Measurements from ENCODE around the gene TWSG1. TPM values are rescaled to one million over a fixed set of nuclear protein-coding genes. Genes with fewer than 3 reads are reported as not detected.

The TWSG1 gene
- total and polyA plus RNA-seq, 10 of the 15 experiments (the other 5 are each of a cell fraction or from before 2014, with no cell fraction given) = 11.1 to 45.1 (median 27.7) TPM

DNA sequence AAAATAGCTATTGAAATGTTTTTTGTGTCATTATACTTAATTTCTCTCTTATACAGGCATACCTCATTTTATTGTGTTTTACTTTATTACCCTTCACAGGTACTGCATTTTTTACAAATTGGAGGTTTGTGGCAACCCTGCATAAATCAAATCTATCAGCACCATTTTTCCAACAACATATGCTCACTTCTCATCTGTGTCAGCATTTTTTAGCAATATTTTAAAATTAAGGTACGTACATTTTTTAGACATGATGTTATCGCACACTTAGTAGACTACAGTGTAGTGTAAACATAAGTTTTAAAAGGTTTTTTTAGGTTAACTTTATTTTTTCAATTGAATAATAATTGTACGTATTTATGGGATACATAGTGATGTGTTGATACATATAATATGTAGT is 110.0 kb downstream of the TWSG1 start:
- ChIA-PET SMC1A (ENCODE audit: uncharacterized antibody, unreplicated experiment) (interaction anchor here (0.7 to 1.0 kb wide), 2 partner anchors 23 to 99 kb away, joined by 3 read pairs; no protein-coding TSS in a partner anchor), RAD21 (ENCODE audit: unreplicated experiment) (no interaction called here), CTCF (interaction anchor here (0.6 kb wide), 1 partner anchor 742 kb away, joined by 3 read pairs; no protein-coding TSS in a partner anchor), POLR2A (no interaction called here)
- H3K4me2 ChIP-seq (ENCODE audit: control insufficient read depth, insufficient read depth) = no peak overlapping the region
- WGBS (ENCODE audit: insufficient coverage, insufficient replicate concordance, low lambda C conversion rate, missing lambda C conversion rate) = 96% methylated on average over 3 of the region's 3 CpGs
- ATAC-seq = no peak
- H3K79me2 ChIP-seq (ENCODE audit: control insufficient read depth, insufficient read depth, low read length) = no peaks in the 10 kb centered on the region
- in situ Hi-C loops (cut with MboI) (no loop called here), intact Hi-C loops (cut with micrococcal nuclease; ENCODE audit: unreplicated experiment) (no loop called here)
- no peaks in the 10 kb centered on the region for H4K20me1 ChIP-seq (ENCODE audit: control insufficient read depth, insufficient read depth)
- H3K4me3 ChIP-seq = no peak overlapping the region
- peaks cover 4% of the 10 kb centered on the region; the same call in 2 of the 3 replicates for H3K9me3 ChIP-seq (replicated peaks; ENCODE audit: control insufficient read depth, insufficient read depth, low read length)
- no peak overlapping the region for H3K9ac ChIP-seq (ENCODE audit: control insufficient read depth, insufficient read depth, low read length)
- H2AFZ ChIP-seq (ENCODE audit: control insufficient read depth, low read depth, low read length) = no peak overlapping the region
- no peak for TF ChIP-seq SP1 (IDR thresholded peaks at IDR 0.05; ENCODE audit: low read depth, low read length)
- no peak for TF ChIP-seq RBBP5 (conservative IDR thresholded peaks at IDR 0.05)
- no peak for TF ChIP-seq RELA (IDR thresholded peaks at IDR 0.05; ENCODE audit: borderline replicate concordance, partially characterized antibody)
- TF ChIP-seq HDAC6 (IDR thresholded peaks at IDR 0.05; ENCODE audit: unreplicated experiment) = no peak
- TF ChIP-seq NKRF (conservative IDR thresholded peaks at IDR 0.05) = no peak
- TF ChIP-seq TBL1XR1 (IDR thresholded peaks at IDR 0.05; ENCODE audit: low read depth, low read length) = no peak
- no peak for TF ChIP-seq MYC (IDR thresholded peaks at IDR 0.05; ENCODE audit: insufficient read depth, insufficient read length, insufficient replicate concordance, low read length, severe bottlenecking)
- no peak for TF ChIP-seq SIN3A (IDR thresholded peaks at IDR 0.05; ENCODE audit: low read depth, low read length)
- no peak for TF ChIP-seq WRNIP1 (IDR thresholded peaks at IDR 0.05; ENCODE audit: borderline replicate concordance, low read depth, low read length)
- no peak for TF ChIP-seq IRF5 (IDR thresholded peaks at IDR 0.05; ENCODE audit: borderline replicate concordance)
- no peak for TF ChIP-seq ZNF207 (IDR thresholded peaks at IDR 0.05; ENCODE audit: borderline replicate concordance)
- TF ChIP-seq ASH2L (IDR thresholded peaks at IDR 0.05; ENCODE audit: borderline replicate concordance, low read depth) = no peak
- no peak for TF ChIP-seq DPF2 (IDR thresholded peaks at IDR 0.05)
- no peak for TF ChIP-seq MXI1 (IDR thresholded peaks at IDR 0.05; ENCODE audit: low read depth, low read length)
- H3K4me1 ChIP-seq (ENCODE audit: control insufficient read depth, insufficient read depth, low read length) = no peaks in the 10 kb centered on the region; the same call in 1 of the 2 replicates
- H3K27me3 ChIP-seq (replicated peaks in 1 of 2; ENCODE audit: control insufficient read depth in 2 of 2, insufficient read depth in 2 of 2, low read length in 1 of 2) = no peaks in the 10 kb centered on the region
- no TSS peak for BruUV-seq (replicated peaks)
- no peak for FAIRE-seq
- H3K36me3 ChIP-seq (ENCODE audit: control insufficient read depth in 2 of 2, insufficient read depth in 2 of 2, low read length in 1 of 2) = no peaks in the 10 kb centered on the region
- DNase-seq (ENCODE audit: low read depth, low spot score) = no peak
- H3K27ac ChIP-seq (ENCODE audit: control insufficient read depth, insufficient read depth) = no peak overlapping the region
